Mammary epithelial cell (primary cell): ENCODE measurements around the gene PRKN.

Experiments
- EZH2 ChIP-seq: IDR thresholded peaks from 2 replicates; pipeline ENCODE4 v1.6.1; 2012; ENCODE audit warnings: low read length, inconsistent platforms, borderline replicate concordance
- TF ChIP-seq, protein P1 (sequence below), 2 donors: IDR thresholded peaks in 1 of 2; conservative IDR thresholded peaks in 1 of 2; 2 replicates each; pipeline ENCODE4 v1.5.1; 2011 to 2012; ENCODE audit warnings: inconsistent platforms in 2 of 2, low read length in 2 of 2, mild to moderate bottlenecking in 2 of 2, control low read depth in 1 of 2, low read depth in 1 of 2; ENCODE audit not compliant: insufficient read depth in 1 of 2; ENCODE audit errors: extremely low read depth in 1 of 2

DNA sequence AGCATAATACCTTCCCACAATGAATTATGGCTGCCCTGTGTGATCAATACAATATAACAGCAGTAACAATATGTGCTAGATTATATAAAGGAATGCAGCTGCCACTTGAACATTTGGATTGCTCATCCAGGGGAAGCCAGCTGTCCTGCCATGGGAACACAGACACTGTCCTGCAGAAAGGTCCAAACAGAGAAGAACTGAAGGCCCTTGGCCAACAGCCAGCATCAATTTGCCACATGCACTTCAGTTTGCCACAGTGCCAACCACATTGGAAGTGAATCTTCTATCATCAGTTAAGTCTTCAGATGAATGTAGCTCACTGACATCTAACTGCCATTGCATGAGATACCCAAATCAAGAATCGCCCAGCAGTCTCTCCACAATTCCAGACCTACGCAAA is 332.4 kb downstream of the PRKN start:
- TF ChIP-seq, protein P1, sequence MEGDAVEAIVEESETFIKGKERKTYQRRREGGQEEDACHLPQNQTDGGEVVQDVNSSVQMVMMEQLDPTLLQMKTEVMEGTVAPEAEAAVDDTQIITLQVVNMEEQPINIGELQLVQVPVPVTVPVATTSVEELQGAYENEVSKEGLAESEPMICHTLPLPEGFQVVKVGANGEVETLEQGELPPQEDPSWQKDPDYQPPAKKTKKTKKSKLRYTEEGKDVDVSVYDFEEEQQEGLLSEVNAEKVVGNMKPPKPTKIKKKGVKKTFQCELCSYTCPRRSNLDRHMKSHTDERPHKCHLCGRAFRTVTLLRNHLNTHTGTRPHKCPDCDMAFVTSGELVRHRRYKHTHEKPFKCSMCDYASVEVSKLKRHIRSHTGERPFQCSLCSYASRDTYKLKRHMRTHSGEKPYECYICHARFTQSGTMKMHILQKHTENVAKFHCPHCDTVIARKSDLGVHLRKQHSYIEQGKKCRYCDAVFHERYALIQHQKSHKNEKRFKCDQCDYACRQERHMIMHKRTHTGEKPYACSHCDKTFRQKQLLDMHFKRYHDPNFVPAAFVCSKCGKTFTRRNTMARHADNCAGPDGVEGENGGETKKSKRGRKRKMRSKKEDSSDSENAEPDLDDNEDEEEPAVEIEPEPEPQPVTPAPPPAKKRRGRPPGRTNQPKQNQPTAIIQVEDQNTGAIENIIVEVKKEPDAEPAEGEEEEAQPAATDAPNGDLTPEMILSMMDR (conservative IDR thresholded peaks at IDR 0.05 in 1 of 2, IDR thresholded peaks at IDR 0.05 in 1 of 2; ENCODE audit: extremely low read depth in 1 of 2, insufficient read depth in 1 of 2, low read depth in 1 of 2, low read length in 2 of 2): no peak
- no peak for TF ChIP-seq EZH2
